IMR-90 (cell line): Measurements from ENCODE around the gene HSP90AB1.

Experiments
- CEBPB ChIP-seq: IDR thresholded peaks from 2 replicates; pipeline ENCODE4 v1.6.1; 2012; ENCODE audit warnings: low read depth, low read length, improper control_type of control experiment
- ELK1 ChIP-seq: fragments of 150-350 bp; IDR thresholded peaks from 2 replicates; pipeline ENCODE4 v1.6.1; 2016; ENCODE audit warnings: low read depth, mild to moderate bottlenecking, low read length, moderate library complexity, borderline replicate concordance
- MAFK ChIP-seq: IDR thresholded peaks from 2 replicates; pipeline ENCODE4 v1.6.1; 2012; ENCODE audit warnings: low read depth, low read length, improper control_type of control experiment
- MAZ ChIP-seq: IDR thresholded peaks from 2 replicates; pipeline ENCODE4 v1.6.1; 2012; ENCODE audit warnings: low read depth, mild to moderate bottlenecking, low read length, improper control_type of control experiment, moderate library complexity, borderline replicate concordance
- MXI1 ChIP-seq: IDR thresholded peaks from 2 replicates; pipeline ENCODE4 v1.6.1; 2012; ENCODE audit warnings: low read depth, mild to moderate bottlenecking, low read length, moderate library complexity, borderline replicate concordance
- POLR2A ChIP-seq: IDR thresholded peaks from 2 replicates; pipeline ENCODE4 v1.6.1; 2012; ENCODE audit warnings: mild to moderate bottlenecking, low read depth, low read length
- RAD21 ChIP-seq: IDR thresholded peaks from 2 replicates; pipeline ENCODE4 v1.6.1; 2012; ENCODE audit warnings: low read length, improper control_type of control experiment
- RCOR1 ChIP-seq: IDR thresholded peaks from 2 replicates; pipeline ENCODE4 v1.6.1; 2012; ENCODE audit warnings: mild to moderate bottlenecking, low read length, improper control_type of control experiment; ENCODE audit not compliant: insufficient replicate concordance
- SMC3 ChIP-seq: fragments of 150-350 bp; IDR thresholded peaks from 2 replicates; pipeline ENCODE4 v1.6.1; 2016; ENCODE audit warnings: low read depth, mild to moderate bottlenecking, antibody characterized with exemption, low read length, moderate library complexity
- TF ChIP-seq, protein P1 (sequence below): conservative IDR thresholded peaks from 2 replicates; pipeline ENCODE4 v1.5.1; 2012; ENCODE audit warnings: mild to moderate bottlenecking, low read depth, low read length, improper control_type of control experiment

DNA sequence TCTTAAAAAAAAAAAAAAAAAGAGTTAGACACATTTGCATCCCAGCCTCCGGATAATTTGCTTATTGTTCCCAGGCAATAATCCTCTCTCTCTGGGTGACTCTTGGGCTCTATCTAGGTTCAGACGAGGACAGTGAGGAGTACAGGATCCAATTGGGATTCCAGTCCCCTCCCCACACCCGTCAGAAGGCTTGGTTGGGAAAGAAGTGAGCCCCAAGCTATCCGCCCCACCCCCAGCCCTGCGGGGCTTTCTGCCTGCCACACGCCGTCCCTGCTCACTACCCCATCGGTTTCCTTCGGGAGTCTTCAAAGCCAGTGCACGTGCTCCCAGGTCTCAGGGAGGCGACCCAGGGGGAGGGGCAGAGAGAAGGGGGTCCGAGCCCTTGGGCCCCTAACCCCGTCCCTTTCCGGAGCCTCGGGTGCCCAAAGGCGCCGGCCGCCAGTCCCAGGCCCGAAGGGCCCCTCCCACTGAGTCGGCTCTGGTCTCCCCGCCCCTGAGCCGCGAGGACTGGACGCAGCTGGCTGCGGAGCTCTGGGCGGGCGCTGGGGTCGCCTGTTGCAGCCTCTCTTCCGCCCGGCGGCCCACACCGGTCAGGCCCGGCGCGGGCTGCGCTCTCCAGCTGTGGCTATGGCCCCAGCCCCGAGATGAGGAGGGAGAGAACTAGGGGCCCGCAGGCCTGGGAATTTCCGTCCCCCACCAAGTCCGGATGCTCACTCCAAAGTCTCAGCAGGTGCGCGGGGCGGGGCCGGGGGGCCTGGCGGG lies 27.7 kb upstream of the HSP90AB1 start:
- TF ChIP-seq, protein P1, sequence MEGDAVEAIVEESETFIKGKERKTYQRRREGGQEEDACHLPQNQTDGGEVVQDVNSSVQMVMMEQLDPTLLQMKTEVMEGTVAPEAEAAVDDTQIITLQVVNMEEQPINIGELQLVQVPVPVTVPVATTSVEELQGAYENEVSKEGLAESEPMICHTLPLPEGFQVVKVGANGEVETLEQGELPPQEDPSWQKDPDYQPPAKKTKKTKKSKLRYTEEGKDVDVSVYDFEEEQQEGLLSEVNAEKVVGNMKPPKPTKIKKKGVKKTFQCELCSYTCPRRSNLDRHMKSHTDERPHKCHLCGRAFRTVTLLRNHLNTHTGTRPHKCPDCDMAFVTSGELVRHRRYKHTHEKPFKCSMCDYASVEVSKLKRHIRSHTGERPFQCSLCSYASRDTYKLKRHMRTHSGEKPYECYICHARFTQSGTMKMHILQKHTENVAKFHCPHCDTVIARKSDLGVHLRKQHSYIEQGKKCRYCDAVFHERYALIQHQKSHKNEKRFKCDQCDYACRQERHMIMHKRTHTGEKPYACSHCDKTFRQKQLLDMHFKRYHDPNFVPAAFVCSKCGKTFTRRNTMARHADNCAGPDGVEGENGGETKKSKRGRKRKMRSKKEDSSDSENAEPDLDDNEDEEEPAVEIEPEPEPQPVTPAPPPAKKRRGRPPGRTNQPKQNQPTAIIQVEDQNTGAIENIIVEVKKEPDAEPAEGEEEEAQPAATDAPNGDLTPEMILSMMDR: no peak
- TF ChIP-seq POLR2A (no peak), MAZ (peak; percentile 22; the same call in 1 of the 2 replicates), RAD21 (no peak), RCOR1 (no peak), CEBPB (no peak), ELK1 (no peak), SMC3 (no peak), MAFK (no peak), MXI1 (no peak; the same call in 1 of the 2 replicates)
